CD14-positive monocyte (primary cell): ENCODE data around the gene SPAG9. TPM values are rescaled to one million over a fixed set of nuclear protein-coding genes. Genes with fewer than 3 reads are reported as not detected.

Experiments used
- DNase-seq, 3 donors: peaks; one replicate each; pipeline ENCODE4 v3.0.0-alpha.2; 2011 to 2022
- H2AFZ ChIP-seq: 2 replicates; pipeline ENCODE4 v1.6.0; 2012; ENCODE audit warnings: mild to moderate bottlenecking, low read depth, low read length, inconsistent platforms; ENCODE audit not compliant: insufficient read depth, poor library complexity, severe bottlenecking
- H3K27ac ChIP-seq, 2 donors: 1 replicate in 1 of 2; 2 replicates in 1 of 2; pipeline ENCODE4 v1.5.1; 2012 to 2013; ENCODE audit warnings: low read length in 2 of 2, control low read depth in 1 of 2, inconsistent platforms in 1 of 2, low read depth in 1 of 2, mild to moderate bottlenecking in 1 of 2
- H3K27me3 ChIP-seq, 2 donors: one replicate each; pipeline versions ENCODE4 v1.6.0 to v1.6.1; 2011 to 2013; ENCODE audit warnings: low read length in 2 of 2; ENCODE audit not compliant: control insufficient read depth in 2 of 2, insufficient read depth in 2 of 2
- H3K36me3 ChIP-seq, 2 donors: replicated peaks in 1 of 2; 1 replicate in 1 of 2; 2 replicates in 1 of 2; pipeline versions ENCODE4 v1.5.1 to v1.6.1; 2012 to 2013; ENCODE audit warnings: low read length in 2 of 2, control low read depth in 1 of 2, inconsistent platforms in 1 of 2, mild to moderate bottlenecking in 1 of 2; ENCODE audit not compliant: insufficient read depth in 2 of 2, control insufficient read depth in 1 of 2
- H3K4me1 ChIP-seq, 2 donors: 1 replicate in 1 of 2; 2 replicates in 1 of 2; pipeline versions ENCODE4 v1.5.1 to v1.6.1; 2012 to 2013; ENCODE audit warnings: low read length in 2 of 2, control low read depth in 1 of 2, inconsistent platforms in 1 of 2, mild to moderate bottlenecking in 1 of 2, moderate library complexity in 1 of 2; ENCODE audit not compliant: insufficient read depth in 2 of 2, control insufficient read depth in 1 of 2
- H3K4me2 ChIP-seq: replicated peaks from 2 replicates; pipeline ENCODE3; 2012; ENCODE audit warnings: low read length, moderate library complexity, mild to moderate bottlenecking; ENCODE audit not compliant: poor library complexity, severe bottlenecking; ENCODE audit errors: extremely low read depth
- H3K4me3 ChIP-seq, 3 experiments: fragments of 200-600 bp in 1 of 3; sonication (generic) in 1 of 3; replicated peaks in 1 of 3; 1 replicate in 2 of 3; 2 replicates in 1 of 3; pipeline ENCODE4 v1.5.1; 2011 to 2013; ENCODE audit warnings: low read length in 3 of 3, mild to moderate bottlenecking in 3 of 3, control low read depth in 2 of 3, low read depth in 2 of 3, inconsistent platforms in 1 of 3, moderate library complexity in 1 of 3
- H3K79me2 ChIP-seq: 2 replicates; pipeline ENCODE4 v1.6.0; 2012; ENCODE audit warnings: mild to moderate bottlenecking, control low read depth, inconsistent platforms, low read length, moderate library complexity; ENCODE audit not compliant: insufficient read depth
- H3K9ac ChIP-seq: 2 replicates; pipeline ENCODE4 v1.6.0; 2017; ENCODE audit warnings: low read length, mild to moderate bottlenecking; ENCODE audit not compliant: insufficient read depth, poor library complexity, severe bottlenecking
- H3K9me3 ChIP-seq, 2 donors: replicated peaks in 1 of 2; 1 replicate in 1 of 2; 2 replicates in 1 of 2; pipeline versions ENCODE4 v1.5.1 to v1.6.1; 2012 to 2013; ENCODE audit warnings: low read length in 2 of 2, control low read depth in 1 of 2; ENCODE audit not compliant: control insufficient read depth in 1 of 2, insufficient read depth in 1 of 2
- H4K20me1 ChIP-seq: 2 replicates; pipeline ENCODE4 v1.6.0; 2012; ENCODE audit warnings: mild to moderate bottlenecking, low read length, control low read depth, moderate library complexity; ENCODE audit not compliant: insufficient read depth
- H3K27ac Mint-ChIP-seq, 7 donors: one replicate each; pipeline ENCODE4 v1.8.0; 2020; ENCODE audit warnings: mild to moderate bottlenecking in 7 of 7, mixed read lengths in 7 of 7, moderate library complexity in 6 of 7, inconsistent platforms in 2 of 7
- H3K27me3 Mint-ChIP-seq, 3 donors: one replicate each; pipeline ENCODE4 v1.8.0; 2021 to 2022; ENCODE audit warnings: low read depth in 3 of 3, mild to moderate bottlenecking in 3 of 3, mixed read lengths in 3 of 3, moderate library complexity in 3 of 3, inconsistent platforms in 1 of 3
- H3K36me3 Mint-ChIP-seq, 2 donors: one replicate each; pipeline ENCODE4 v1.8.0; 2020; ENCODE audit warnings: mixed read lengths in 2 of 2, inconsistent platforms in 1 of 2, mild to moderate bottlenecking in 1 of 2
- H3K4me1 Mint-ChIP-seq: one replicate; pipeline ENCODE4 v1.8.0; 2020; ENCODE audit warnings: mild to moderate bottlenecking, mixed read lengths
- H3K4me3 Mint-ChIP-seq, 2 donors: one replicate each; pipeline ENCODE4 v1.8.0; 2020; ENCODE audit warnings: mild to moderate bottlenecking in 2 of 2, mixed read lengths in 2 of 2, moderate library complexity in 1 of 2
- H3K9me3 Mint-ChIP-seq, 7 donors: one replicate each; pipeline ENCODE4 v1.8.0; 2020 to 2022; ENCODE audit warnings: mixed read lengths in 7 of 7, mild to moderate bottlenecking in 6 of 7, moderate library complexity in 6 of 7, inconsistent platforms in 2 of 7
- CTCF ChIP-seq: fragments of 200-600 bp; IDR thresholded peaks from one replicate; pipeline ENCODE4 v1.8.0; 2022; ENCODE audit warnings: antibody characterized with exemption, mild to moderate bottlenecking
- WGBS: methylation state at CpG from one replicate; pipeline ENCODE4 v1.1.5; 2013; ENCODE audit warnings: missing lambda C conversion rate; ENCODE audit not compliant: insufficient coverage; 5-methylcytosine and 5-hydroxymethylcytosine counted together
- intact Hi-C, 2 donors: fragments of 100-400 bp; cut with micrococcal nuclease; formaldehyde crosslinking; loops; one replicate each; pipeline versions ENCODE4 v1.15.0 to v1.15.1; 2023
- polyA plus RNA-seq, 3 donors: library from polyadenylated mRNA; depleted of rRNA in 1 of 3; unstranded in 2 of 3; stranded (reverse) in 1 of 3; fragments of 300-500 nt in 2 of 3; fragments of >200 nt in 1 of 3; fragmentation: Illumina TruSeq in 2 of 3; gene quantifications; 1 replicate in 2 of 3; 2 replicates in 1 of 3; pipeline ENCODE4 v1.2.3, GENCODE V29; 2012 to 2021

The SPAG9 gene
- polyA plus RNA-seq, 3 donors = 4.9 to 33.1 (median 8.5) TPM

DNA sequence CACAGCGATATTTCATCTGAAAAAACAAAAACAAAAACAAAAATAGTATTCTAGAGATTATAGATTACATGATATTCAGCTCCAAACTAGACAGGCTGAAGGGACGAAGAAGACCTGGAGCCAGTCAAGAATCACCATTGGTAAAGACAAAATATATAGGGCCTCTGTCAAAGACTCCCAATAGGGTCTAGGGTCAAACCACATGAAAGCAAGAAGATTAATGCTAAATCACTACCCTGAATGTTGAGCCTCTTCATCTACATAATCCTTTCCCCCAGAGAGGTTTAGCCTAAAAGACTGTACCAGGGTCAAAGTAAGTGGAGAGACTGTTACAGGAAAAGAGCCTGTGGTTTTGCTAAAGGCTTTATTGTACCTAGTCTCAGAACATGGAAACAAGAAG is 21.9 kb upstream of the SPAG9 start:
- peaks cover 1% of the 10 kb centered on the region for H3K4me1 Mint-ChIP-seq
- Histone ChIP-seq H3K4me2 (no peak overlapping the region), H3K27ac (no peak overlapping the region), H3K79me2 (no peaks in the 10 kb centered on the region), H3K4me3 (no peak overlapping the region), H3K4me1 (no peaks in the 10 kb centered on the region), H3K27me3 (no peaks in the 10 kb centered on the region), H2AFZ (no peak overlapping the region), H3K36me3 (no peaks in the 10 kb centered on the region), H3K9me3 (no peaks in the 10 kb centered on the region), H4K20me1 (no peaks in the 10 kb centered on the region), H3K9ac (no peak overlapping the region)
- H3K36me3 Mint-ChIP-seq = no peaks in the 10 kb centered on the region
- TF ChIP-seq CTCF = no peak
- intact Hi-C loops = loop anchor here in 1 of 2 donors (5.0 kb wide), 1 partner anchor 40 kb away; no protein-coding TSS in a partner anchor
- WGBS = no CpG with 5 or more reads among the region's 2 CpGs
- H3K27me3 Mint-ChIP-seq = peaks cover 0 to 3% (median 0%) of the 10 kb centered on the region in 3 donors
- no peaks in the 10 kb centered on the region for H3K9me3 Mint-ChIP-seq
- no peak overlapping the region for H3K27ac Mint-ChIP-seq
- no peak for DNase-seq
- H3K4me3 Mint-ChIP-seq = no peak overlapping the region

DNA sequence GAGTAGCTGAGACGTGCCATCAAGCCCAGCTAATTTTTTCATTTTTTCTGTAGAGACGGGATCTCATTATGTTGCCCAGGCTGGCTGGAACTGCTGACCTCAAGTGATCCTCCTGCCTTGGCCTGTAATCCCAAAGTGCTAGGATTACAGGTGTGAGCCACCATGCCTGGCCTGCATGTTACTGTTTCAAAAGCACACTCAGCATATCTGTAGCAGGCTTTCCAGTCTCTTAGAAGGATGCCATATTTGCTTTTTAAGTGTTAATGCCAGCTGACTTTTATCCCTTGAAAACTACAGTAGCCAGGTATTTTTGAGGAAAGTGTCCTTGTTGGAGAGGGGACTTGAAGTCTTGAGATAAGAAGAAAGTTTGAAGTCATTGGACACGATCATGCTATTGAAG is 15.3 kb upstream of the SPAG9 start:
- peaks cover 0 to 3% (median 0%) of the 10 kb centered on the region in 3 donors for H3K27me3 Mint-ChIP-seq
- no peaks in the 10 kb centered on the region for H3K4me1 ChIP-seq
- no peaks in the 10 kb centered on the region for H3K9me3 ChIP-seq
- H3K9ac ChIP-seq = no peak overlapping the region
- no peak overlapping the region for H3K27ac ChIP-seq
- no peak for TF ChIP-seq CTCF
- H3K4me3 ChIP-seq = no peak overlapping the region
- H3K9me3 Mint-ChIP-seq = peaks cover 0 to 5% (median 0%) of the 10 kb centered on the region in 7 donors
- no peak overlapping the region for H3K27ac Mint-ChIP-seq
- H2AFZ ChIP-seq = no peak overlapping the region
- 97% methylated on average over 3 of the region's 3 CpGs for WGBS
- no peaks in the 10 kb centered on the region for H4K20me1 ChIP-seq
- DNase-seq = no peak
- intact Hi-C loops = no loop called here
- H3K79me2 ChIP-seq = no peaks in the 10 kb centered on the region
- no peaks in the 10 kb centered on the region for H3K36me3 ChIP-seq
- H3K4me1 Mint-ChIP-seq = peaks cover 4% of the 10 kb centered on the region
- H3K4me2 ChIP-seq = no peak overlapping the region
- H3K36me3 Mint-ChIP-seq = no peaks in the 10 kb centered on the region
- H3K27me3 ChIP-seq = no peaks in the 10 kb centered on the region
- H3K4me3 Mint-ChIP-seq = no peak overlapping the region
